ENCODE data around the gene KRTAP5-3. TPM values are rescaled to one million over a fixed set of nuclear protein-coding genes. Genes with fewer than 3 reads are reported as not detected.

Gene KRTAP5-3
- total RNA-seq, 1 donor from 2014 or later = not detected

- Histone ChIP-seq H3K9me3 (replicated peaks) (no peaks in the 10 kb centered on the region), H3K27ac (replicated peaks) (no peak overlapping the region), H3K4me1 (peaks cover 73% of the 10 kb centered on the region), H3K4me3 (no peak overlapping the region), H3K36me3 (peaks cover 31% of the 10 kb centered on the region), H3K27me3 (ENCODE audit: low read depth) (no peaks in the 10 kb centered on the region)
- TF ChIP-seq CTCF (IDR thresholded peaks at IDR 0.05; ENCODE audit: borderline replicate concordance) = no peak
- no peak for DNase-seq
- intact Hi-C loops (cut with micrococcal nuclease) = no loop called here
Measured at GRCh38 chr11:1561955-1562354, 46.3 kb downstream of the KRTAP5-3 start.

GRCh38 chr11:1561266-1561665, 47.0 kb downstream of the KRTAP5-3 start:
- no peak for DNase-seq
- Histone ChIP-seq H3K36me3 (peaks cover 33% of the 10 kb centered on the region), H3K27me3 (ENCODE audit: low read depth) (no peaks in the 10 kb centered on the region), H3K27ac (replicated peaks) (no peak overlapping the region), H3K4me3 (no peak overlapping the region), H3K4me1 (peaks cover 66% of the 10 kb centered on the region), H3K9me3 (replicated peaks) (no peaks in the 10 kb centered on the region)
- TF ChIP-seq CTCF (IDR thresholded peaks at IDR 0.05; ENCODE audit: borderline replicate concordance) = no peak
- intact Hi-C loops (cut with micrococcal nuclease) = no loop called here

GRCh38 chr11:1560649-1561251, 47.5 kb downstream of the KRTAP5-3 start:
- peaks cover 38% of the 10 kb centered on the region for H3K36me3 ChIP-seq
- DNase-seq = no peak

GRCh38 chr11:1560002-1560648, 48.1 kb downstream of the KRTAP5-3 start:
- TF ChIP-seq CTCF (IDR thresholded peaks at IDR 0.05; ENCODE audit: borderline replicate concordance) = no peak
- peak overlapping the region; percentile 90 for H3K27ac ChIP-seq (replicated peaks)
- no peaks in the 10 kb centered on the region for H3K9me3 ChIP-seq (replicated peaks)
- peaks cover 38% of the 10 kb centered on the region for H3K36me3 ChIP-seq
- H3K27me3 ChIP-seq (ENCODE audit: low read depth) = no peaks in the 10 kb centered on the region
- peaks cover 65% of the 10 kb centered on the region for H3K4me1 ChIP-seq
- intact Hi-C loops (cut with micrococcal nuclease) = no loop called here
- H3K4me3 ChIP-seq = no peak overlapping the region
- DNase-seq = no peak

More at GRCh38 chr11:1560649-1561251, 47.5 kb downstream of the KRTAP5-3 start:
- peak; percentile 13 for TF ChIP-seq CTCF (IDR thresholded peaks at IDR 0.05; ENCODE audit: borderline replicate concordance)
- H3K4me3 ChIP-seq = no peak overlapping the region
- H3K4me1 ChIP-seq = peaks cover 65% of the 10 kb centered on the region
- no peaks in the 10 kb centered on the region for H3K9me3 ChIP-seq (replicated peaks)
- peak overlapping the region; percentile 90 for H3K27ac ChIP-seq (replicated peaks)
- H3K27me3 ChIP-seq (ENCODE audit: low read depth) = no peaks in the 10 kb centered on the region
- intact Hi-C loops (cut with micrococcal nuclease) = no loop called here

- Histone ChIP-seq H3K27ac (replicated peaks) (peak overlapping the region; percentile 90), H3K4me3 (peak overlapping the region; percentile 29), H3K4me1 (peaks cover 59% of the 10 kb centered on the region), H3K27me3 (ENCODE audit: low read depth) (no peaks in the 10 kb centered on the region), H3K9me3 (replicated peaks) (no peaks in the 10 kb centered on the region), H3K36me3 (peaks cover 38% of the 10 kb centered on the region)
- no peak for TF ChIP-seq CTCF (IDR thresholded peaks at IDR 0.05; ENCODE audit: borderline replicate concordance)
- DNase-seq = peak; percentile 89
- intact Hi-C loops (cut with micrococcal nuclease) = no loop called here
Measured at GRCh38 chr11:1559111-1559951, 48.9 kb downstream of the KRTAP5-3 start.

Data from left ventricle myocardium inferior (tissue), 1 donor.